H1 (cell line): ENCODE measurements around the gene RAMP1. TPM values are rescaled to one million over a fixed set of nuclear protein-coding genes. Genes with fewer than 3 reads are reported as not detected.

ENCODE experiments used
- CHD7 ChIP-seq: fragments of 300-600 bp; sonication (generic); IDR thresholded peaks from 2 replicates; pipeline ENCODE4 v1.7.1; 2012; ENCODE audit warnings: low read length, moderate library complexity, mild to moderate bottlenecking, inconsistent platforms; ENCODE audit not compliant: insufficient replicate concordance
- RNF2 ChIP-seq: fragments of 200-900, 300-1000 bp; sonication (generic); IDR thresholded peaks from 2 replicates; pipeline ENCODE4 v1.7.1; 2016; ENCODE audit warnings: borderline replicate concordance, low read depth, mild to moderate bottlenecking, antibody characterized with exemption, low read length; ENCODE audit not compliant: poor library complexity, severe bottlenecking; ENCODE audit errors: missing control alignments
- TEAD4 ChIP-seq: IDR thresholded peaks from 2 replicates; pipeline ENCODE4 v1.6.1; 2012; ENCODE audit warnings: low read depth, low read length, inconsistent platforms, mixed read lengths
- polyA plus RNA-seq, 7 experiments: library from polyadenylated mRNA; depleted of rRNA in 3 of 7; stranded (reverse) in 5 of 7; unstranded in 2 of 7; fragments of >200 nt in 5 of 7; fragments of 200-250 nt in 2 of 7; gene quantifications; 1 replicate in 5 of 7; 2 replicates in 1 of 7; 4 replicates in 1 of 7; pipeline versions ENCODE4 v1.2.1 to v1.2.3, GENCODE V29; 2011 to 2013; ENCODE audit warnings: missing spikeins in 2 of 7, mixed read lengths in 2 of 7
- total RNA-seq: library from RNA; stranded (reverse); fragmentation: NEBNext Ultra II Directional; extraction: Animal tissue kit (Norgen Biotek cat#: 25700); gene quantifications from 2 replicates; pipeline ENCODE4 v1.2.1, GENCODE V29; 2021

Gene RAMP1
- total and polyA plus RNA-seq, 2 of the 8 experiments (the other 6 are each of a cell fraction or from before 2014, with no cell fraction given), result 0.65 to 4.3 TPM

GRCh38 chr2:237823544-237823943 is 35.9 kb upstream of the RAMP1 start (continued):
- TF ChIP-seq CHD7 (no peak), TEAD4 (no peak), RNF2 (no peak)
